Left renal cortex interstitium (tissue), 4 donors: ENCODE measurements around the gene HIGD2A. TPM values are rescaled to one million over a fixed set of nuclear protein-coding genes. Genes with fewer than 3 reads are reported as not detected.

ENCODE experiments used
- DNase-seq, 4 donors: peaks; one replicate each; pipeline ENCODE4 v3.0.0-alpha.2; 2013; ENCODE audit warnings: low read depth in 4 of 4, low spot score in 2 of 4, missing footprints in 1 of 4
- polyA plus RNA-seq, 4 donors: library from polyadenylated mRNA; unstranded; fragments of 120-200 nt; gene quantifications; one replicate each; pipeline ENCODE4 v1.2.1, GENCODE V29; 2013; ENCODE audit not compliant: insufficient read length in 4 of 4

Gene HIGD2A
- polyA plus RNA-seq, 4 donors, result 99.5 to 151 (median 115) TPM

- no peak for DNase-seq
Measured at GRCh38 chr5:176413709-176414191, 25.2 kb downstream of the HIGD2A start.

GRCh38 chr5:176414704-176415103 lies 26.2 kb downstream of the HIGD2A start:
- no peak for DNase-seq

- no peak for DNase-seq
Measured at GRCh38 chr5:176415240-176415951, 26.8 kb downstream of the HIGD2A start.

GRCh38 chr5:176415952-176416924 lies 27.7 kb downstream of the HIGD2A start, which contains the start of gene CLTB:
Gene CLTB, minus strand, starts transcription at chr5:176416539. Its CDS starts 176 bp downstream, at chr5:176416363.
- peak; percentile 55 to 83 (median 80) for DNase-seq

- no peak for DNase-seq
Measured at GRCh38 chr5:176416965-176417364, 28.4 kb downstream of the HIGD2A start.

- no peak for DNase-seq
Measured at GRCh38 chr5:176418251-176418650, 29.7 kb downstream of the HIGD2A start.

GRCh38 chr5:176420086-176420485 lies 31.5 kb downstream of the HIGD2A start:
- DNase-seq, result no peak

- DNase-seq, result no peak
Measured at GRCh38 chr5:176420972-176421544, 32.5 kb downstream of the HIGD2A start.

- DNase-seq, result no peak
Measured at GRCh38 chr5:176424181-176424580, 35.6 kb downstream of the HIGD2A start.

GRCh38 chr5:176425138-176425537 lies 36.6 kb downstream of the HIGD2A start:
- no peak for DNase-seq

- DNase-seq, result no peak
Measured at GRCh38 chr5:176425791-176426190, 37.2 kb downstream of the HIGD2A start.

- DNase-seq, result no peak
Measured at GRCh38 chr5:176426876-176427275, 38.3 kb downstream of the HIGD2A start.

- no peak for DNase-seq
Measured at GRCh38 chr5:176427971-176428370, 39.4 kb downstream of the HIGD2A start.

GRCh38 chr5:176429972-176430371 lies 41.4 kb downstream of the HIGD2A start:
- no peak for DNase-seq

GRCh38 chr5:176432707-176433106 lies 44.2 kb downstream of the HIGD2A start:
- no peak for DNase-seq

- DNase-seq, result no peak
Measured at GRCh38 chr5:176436656-176437055, 48.1 kb downstream of the HIGD2A start.

- no peak for DNase-seq
Measured at GRCh38 chr5:176438959-176439757, 50.6 kb downstream of the HIGD2A start.
